CD4-positive, alpha-beta memory T cell (primary cell): ENCODE measurements around the gene HORMAD1. TPM values are rescaled to one million over a fixed set of nuclear protein-coding genes. Genes with fewer than 3 reads are reported as not detected.
"Not testable (repeated sequence)": the region's sequence is repeated elsewhere in the genome, so short reads cannot be mapped to it uniquely, and the experiment has no call there.

Source experiments
- CTCF ChIA-PET: fragments of 350-600 bp; sonication (Branson Sonifier 250); formaldehyde crosslinking; loops from one replicate; lab custom pipeline; 2021; ENCODE audit warnings: inconsistent platforms; ENCODE audit not compliant: partially characterized antibody; lab: Charles Lee
- POLR2A ChIA-PET: fragments of 350-600 bp; sonication (Branson Sonifier 250); formaldehyde crosslinking; loops from one replicate; lab custom pipeline; 2021; ENCODE audit not compliant: partially characterized antibody; lab: Charles Lee
- DNase-seq, 5 donors: peaks; one replicate each; pipeline versions ENCODE4 v3.0.0 to v3.0.0-alpha.2; 2020 to 2022; ENCODE audit warnings: mixed read lengths in 1 of 5
- H3K27ac ChIP-seq: one replicate; pipeline ENCODE4 v1.7.0; 2013; ENCODE audit warnings: low read depth, low read length
- H3K27me3 ChIP-seq: 2 replicates; pipeline ENCODE4 v1.7.0; 2013; ENCODE audit warnings: mild to moderate bottlenecking, low read length, moderate library complexity; ENCODE audit not compliant: insufficient read depth
- H3K36me3 ChIP-seq: 2 replicates; pipeline ENCODE4 v1.7.0; 2013; ENCODE audit warnings: mild to moderate bottlenecking, low read length, moderate library complexity; ENCODE audit not compliant: insufficient read depth
- H3K4me1 ChIP-seq: 2 replicates; pipeline ENCODE4 v1.7.0; 2013; ENCODE audit warnings: mild to moderate bottlenecking, low read length, moderate library complexity; ENCODE audit not compliant: insufficient read depth
- H3K4me3 ChIP-seq, 2 donors: one replicate each; pipeline ENCODE4 v1.7.0; 2013; ENCODE audit warnings: low read length in 2 of 2, mild to moderate bottlenecking in 1 of 2
- H3K9me3 ChIP-seq, 2 donors: one replicate each; pipeline ENCODE4 v1.7.0; 2013; ENCODE audit warnings: low read length in 2 of 2, control low read depth in 1 of 2; ENCODE audit not compliant: control insufficient read depth in 1 of 2
- H3K27ac Mint-ChIP-seq, 7 donors: one replicate each; pipeline ENCODE4 v1.8.0; 2020 to 2021; ENCODE audit warnings: mixed read lengths in 7 of 7, mild to moderate bottlenecking in 6 of 7, inconsistent platforms in 3 of 7, moderate library complexity in 3 of 7
- H3K27me3 Mint-ChIP-seq, 2 donors: one replicate each; pipeline ENCODE4 v1.8.0; 2020 to 2021; ENCODE audit warnings: mixed read lengths in 2 of 2
- H3K36me3 Mint-ChIP-seq, 2 donors: one replicate each; pipeline ENCODE4 v1.8.0; 2020 to 2021; ENCODE audit warnings: mixed read lengths in 2 of 2, inconsistent platforms in 1 of 2, mild to moderate bottlenecking in 1 of 2
- H3K4me1 Mint-ChIP-seq, 4 donors: one replicate each; pipeline ENCODE4 v1.8.0; 2020 to 2021; ENCODE audit warnings: mixed read lengths in 4 of 4, mild to moderate bottlenecking in 1 of 4
- H3K4me3 Mint-ChIP-seq, 8 donors: one replicate each; pipeline ENCODE4 v1.8.0; 2020 to 2021; ENCODE audit warnings: mixed read lengths in 8 of 8, mild to moderate bottlenecking in 7 of 8, moderate library complexity in 6 of 8, inconsistent platforms in 3 of 8
- H3K9me3 Mint-ChIP-seq, 8 donors: one replicate each; pipeline ENCODE4 v1.8.0; 2020 to 2021; ENCODE audit warnings: mixed read lengths in 8 of 8, mild to moderate bottlenecking in 5 of 8, inconsistent platforms in 3 of 8, moderate library complexity in 1 of 8
- intact Hi-C: fragments of 100-400 bp; cut with micrococcal nuclease; formaldehyde crosslinking; loops from one replicate; pipeline ENCODE4 v1.15.1; 2023
- polyA plus RNA-seq, 2 donors: library from polyadenylated mRNA; unstranded; fragments of 300-500 nt; fragmentation: Illumina TruSeq; gene quantifications; one replicate each; pipeline ENCODE4 v1.2.3, GENCODE V29; 2021
- total RNA-seq, 2 experiments: library from RNA; stranded (reverse); gene quantifications; one replicate each; pipeline ENCODE4 v1.2.3, GENCODE V29; 2021

The HORMAD1 gene
- total and polyA plus RNA-seq, 4 experiments from 2014 or later, result 0.64 TPM; not detected in 3

DNA sequence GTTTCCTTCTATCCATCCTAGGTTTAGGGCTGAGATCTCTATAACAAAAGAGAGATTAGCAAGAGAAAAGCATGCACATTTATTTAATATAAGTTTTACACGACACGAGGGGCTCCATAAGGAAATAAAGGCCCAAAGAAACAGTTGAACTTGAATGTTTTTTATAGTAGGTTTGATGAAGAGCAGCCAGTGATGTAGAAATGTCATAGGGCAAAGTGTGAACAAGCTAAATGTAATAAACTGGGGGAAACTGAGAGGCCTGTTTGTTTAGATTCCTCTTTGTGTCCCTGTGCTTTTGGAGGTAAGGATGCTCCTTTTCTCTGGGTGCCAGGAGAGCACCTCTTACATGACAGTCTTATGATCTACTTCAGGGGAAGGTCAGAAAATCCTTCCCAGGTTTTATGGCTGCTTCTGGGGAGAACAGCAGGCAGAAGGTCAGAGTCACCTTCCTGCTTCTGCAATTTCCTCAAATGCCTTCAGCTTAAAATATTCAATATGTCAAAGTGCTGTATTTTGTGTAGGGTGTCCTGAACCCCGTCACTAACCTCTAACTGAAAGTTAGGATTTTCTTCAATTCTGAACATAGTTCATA lies 9.5 kb upstream of the HORMAD1 start:
- no peaks in the 10 kb centered on the region for H3K9me3 Mint-ChIP-seq
- H3K36me3 ChIP-seq, result no peaks in the 10 kb centered on the region
- intact Hi-C loops, result no loop called here

GRCh38 chr1:150724336-150724735 lies 3.6 kb upstream of the HORMAD1 start:
- Histone ChIP-seq H3K4me1 (no peaks in the 10 kb centered on the region), H3K9me3 (no peaks in the 10 kb centered on the region), H3K27ac (no peak overlapping the region), H3K27me3 (no peaks in the 10 kb centered on the region), H3K36me3 (no peaks in the 10 kb centered on the region), H3K4me3 (no peak overlapping the region)
- intact Hi-C loops, result no loop called here
- no peaks in the 10 kb centered on the region for H3K4me1 Mint-ChIP-seq
- no peak for DNase-seq
- no peaks in the 10 kb centered on the region for H3K36me3 Mint-ChIP-seq
- no peaks in the 10 kb centered on the region for H3K27me3 Mint-ChIP-seq
- H3K9me3 Mint-ChIP-seq, result peaks cover 0 to 3% (median 0%) of the 10 kb centered on the region in 8 donors
- H3K4me3 Mint-ChIP-seq, result no peak overlapping the region
- ChIA-PET CTCF (no interaction called here), POLR2A (no interaction called here)
- H3K27ac Mint-ChIP-seq, result no peak overlapping the region

More for the DNA sequence above, 9.5 kb upstream of the HORMAD1 start:
- Mint-ChIP-seq H3K4me1 (no peaks in the 10 kb centered on the region), H3K27me3 (no peaks in the 10 kb centered on the region), H3K27ac (peak overlapping the region in 2 of 7 donors; percentile 18 to 46), H3K36me3 (peaks cover 20 to 28% of the 10 kb centered on the region in 2 donors), H3K4me3 (no peak overlapping the region)
- Histone ChIP-seq H3K4me3 (no peak overlapping the region), H3K27me3 (no peaks in the 10 kb centered on the region), H3K27ac (no peak overlapping the region), H3K4me1 (no peaks in the 10 kb centered on the region), H3K9me3 (no peaks in the 10 kb centered on the region)
- POLR2A ChIA-PET, result no interaction called here
- no peak for DNase-seq
- CTCF ChIA-PET, result no interaction called here

GRCh38 chr1:150720098-150720497 lies 597 bp downstream of the HORMAD1 start:
- H3K4me3 ChIP-seq, result no peak overlapping the region
- no peaks in the 10 kb centered on the region for H3K4me1 ChIP-seq
- no peaks in the 10 kb centered on the region for H3K36me3 ChIP-seq
- POLR2A ChIA-PET, result no interaction called here
- Mint-ChIP-seq H3K4me1 (no peaks in the 10 kb centered on the region), H3K27ac (no peak overlapping the region), H3K9me3 (peaks cover 0 to 3% (median 0%) of the 10 kb centered on the region in 8 donors), H3K36me3 (no peaks in the 10 kb centered on the region), H3K27me3 (no peaks in the 10 kb centered on the region), H3K4me3 (no peak overlapping the region)
- H3K27me3 ChIP-seq, result no peaks in the 10 kb centered on the region
- DNase-seq, result no peak
- no peaks in the 10 kb centered on the region for H3K9me3 ChIP-seq
- intact Hi-C loops, result no loop called here
- H3K27ac ChIP-seq, result no peak overlapping the region
- CTCF ChIA-PET, result interaction anchor here (1.5 kb wide), 1 partner anchor 159 kb away, joined by 3 read pairs; no protein-coding TSS in a partner anchor

DNA sequence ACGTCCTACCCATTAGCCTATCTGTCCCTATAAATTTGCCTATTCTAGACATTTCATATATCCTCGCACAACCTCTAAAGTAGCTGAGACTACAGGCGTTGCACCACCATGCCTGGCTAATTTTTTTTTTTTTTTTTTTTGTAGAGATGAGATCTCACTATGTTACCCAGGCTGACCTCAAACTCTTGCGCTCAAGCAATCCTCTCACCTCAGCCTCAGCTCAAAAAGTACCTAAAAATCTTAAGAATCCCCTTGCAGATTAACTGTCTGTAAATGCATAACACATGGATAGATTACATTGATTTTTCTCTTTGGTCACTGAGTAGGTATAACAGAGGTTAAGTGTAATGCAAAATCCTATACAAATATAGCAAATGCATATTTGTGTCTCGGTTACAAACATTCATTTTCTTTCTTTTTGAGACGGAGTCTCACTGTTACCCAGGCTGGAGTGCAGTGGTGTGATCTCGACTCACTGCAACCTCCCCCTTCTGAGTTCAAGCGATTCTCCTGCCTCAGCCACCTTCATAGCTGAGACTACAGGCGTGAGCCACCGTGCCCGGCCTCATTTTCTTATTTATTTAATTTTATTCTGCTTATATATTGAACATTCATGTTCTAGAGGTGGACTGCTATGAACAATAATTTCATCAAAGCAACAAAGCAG lies 2.3 kb downstream of the HORMAD1 start:
- no peaks in the 10 kb centered on the region for H3K27me3 Mint-ChIP-seq
- no peak overlapping the region for H3K4me3 Mint-ChIP-seq
- H3K27ac ChIP-seq, result no peak overlapping the region
- H3K9me3 ChIP-seq, result no peaks in the 10 kb centered on the region
- no peaks in the 10 kb centered on the region for H3K36me3 ChIP-seq
- DNase-seq, result no peak
- H3K4me1 ChIP-seq, result no peaks in the 10 kb centered on the region
- H3K27me3 ChIP-seq, result no peaks in the 10 kb centered on the region
- peaks cover 0 to under 1% (median 0%) of the 10 kb centered on the region in 8 donors for H3K9me3 Mint-ChIP-seq
- no peaks in the 10 kb centered on the region for H3K36me3 Mint-ChIP-seq
- H3K27ac Mint-ChIP-seq, result peak overlapping the region in 1 of 7 donors; percentile 71
- intact Hi-C loops, result no loop called here
- H3K4me1 Mint-ChIP-seq, result no peaks in the 10 kb centered on the region
- ChIA-PET CTCF (interaction anchor here (0.5 kb wide), 1 partner anchor 203 kb away, joined by 3 read pairs; no protein-coding TSS in a partner anchor), POLR2A (no interaction called here)
- H3K4me3 ChIP-seq, result no peak overlapping the region

- H3K9me3 ChIP-seq, H3K4me3 ChIP-seq, H3K27ac ChIP-seq, DNase-seq, H3K36me3 ChIP-seq, H3K36me3 Mint-ChIP-seq, H3K4me1 Mint-ChIP-seq, H3K27ac Mint-ChIP-seq, POLR2A ChIA-PET, CTCF ChIA-PET, H3K9me3 Mint-ChIP-seq, H3K4me3 Mint-ChIP-seq, H3K4me1 ChIP-seq, H3K27me3 Mint-ChIP-seq, H3K27me3 ChIP-seq, intact Hi-C loops: not testable (repeated sequence)
These were observed 11.7 kb downstream of the HORMAD1 start for GRCh38 chr1:150709031-150709430.

- no peak for DNase-seq
- Mint-ChIP-seq H3K36me3 (no peaks in the 10 kb centered on the region), H3K27ac (no peak overlapping the region), H3K9me3 (no peaks in the 10 kb centered on the region), H3K27me3 (no peaks in the 10 kb centered on the region), H3K4me3 (no peak overlapping the region), H3K4me1 (no peaks in the 10 kb centered on the region)
- CTCF ChIA-PET, result interaction anchor here (0.6 kb wide), 1 partner anchor 22 kb away, joined by 3 read pairs; no protein-coding TSS in a partner anchor
- no peaks in the 10 kb centered on the region for H3K4me1 ChIP-seq
- no peaks in the 10 kb centered on the region for H3K9me3 ChIP-seq
- no peak overlapping the region for H3K27ac ChIP-seq
- POLR2A ChIA-PET, result no interaction called here
- no peaks in the 10 kb centered on the region for H3K27me3 ChIP-seq
- intact Hi-C loops, result no loop called here
- no peak overlapping the region for H3K4me3 ChIP-seq
- H3K36me3 ChIP-seq, result no peaks in the 10 kb centered on the region
These were observed 12.1 kb downstream of the HORMAD1 start for GRCh38 chr1:150708595-150708994.

DNA sequence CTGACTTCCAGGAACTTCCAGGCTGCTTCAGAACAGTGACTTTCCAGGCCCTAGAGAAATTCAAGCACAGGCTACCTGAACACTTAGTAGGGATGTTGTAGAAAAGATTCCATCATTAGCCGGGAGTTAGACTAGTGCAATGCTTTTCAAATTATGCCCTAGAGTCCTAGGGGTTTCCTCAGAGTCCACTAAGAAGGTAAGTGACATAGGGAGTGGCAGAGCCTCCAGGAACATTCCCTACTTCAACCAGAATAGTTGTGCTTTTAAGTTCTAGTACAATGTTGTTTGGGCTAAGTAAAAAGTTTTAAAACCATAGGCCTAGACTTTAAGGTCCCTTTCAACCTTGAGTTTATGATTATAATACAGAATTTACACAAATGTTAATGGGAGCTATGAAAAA lies 14.6 kb downstream of the HORMAD1 start:
- ChIA-PET POLR2A (no interaction called here), CTCF (interaction anchor here (0.6 kb wide), 1 partner anchor 275 kb away, joined by 3 read pairs; no protein-coding TSS in a partner anchor)
- DNase-seq, result no peak
- peaks cover 1 to 2% of the 10 kb centered on the region in 2 donors for H3K27me3 Mint-ChIP-seq
- no peaks in the 10 kb centered on the region for H3K4me1 ChIP-seq
- no peak overlapping the region for H3K4me3 ChIP-seq
- no peak overlapping the region for H3K4me3 Mint-ChIP-seq
- no peaks in the 10 kb centered on the region for H3K36me3 Mint-ChIP-seq
- no peaks in the 10 kb centered on the region for H3K27me3 ChIP-seq
- no peaks in the 10 kb centered on the region for H3K9me3 Mint-ChIP-seq
- H3K36me3 ChIP-seq, result no peaks in the 10 kb centered on the region
- intact Hi-C loops, result no loop called here
- H3K4me1 Mint-ChIP-seq, result no peaks in the 10 kb centered on the region
- no peak overlapping the region for H3K27ac ChIP-seq
- no peak overlapping the region for H3K27ac Mint-ChIP-seq
- H3K9me3 ChIP-seq, result no peaks in the 10 kb centered on the region
